ENCODE data around the gene GPRIN2. TPM values are rescaled to one million over a fixed set of nuclear protein-coding genes. Genes with fewer than 3 reads are reported as not detected.

Gene GPRIN2
- total RNA-seq, 1 donor from 2014 or later, result 5.4 TPM

Other genes with a start within 250 kb of the GPRIN2 start
- gene ANXA8L1, start 180.9 kb downstream of the GPRIN2 start, total RNA-seq, result 0.27 to 0.97 TPM in 2 of 3 replicates, not detected in the other
- 0.30 to 0.53 TPM in 2 of 3 replicates, not detected in the other for gene NPY4R, start 90.7 kb downstream of the GPRIN2 start, total RNA-seq
- 11.6 to 44.3 TPM (median 14.5 TPM) in 3 replicates for gene SYT15, start 22.5 kb upstream of the GPRIN2 start, total RNA-seq